ENCODE measurements around the gene SYNDIG1.

Gene SYNDIG1

DNA sequence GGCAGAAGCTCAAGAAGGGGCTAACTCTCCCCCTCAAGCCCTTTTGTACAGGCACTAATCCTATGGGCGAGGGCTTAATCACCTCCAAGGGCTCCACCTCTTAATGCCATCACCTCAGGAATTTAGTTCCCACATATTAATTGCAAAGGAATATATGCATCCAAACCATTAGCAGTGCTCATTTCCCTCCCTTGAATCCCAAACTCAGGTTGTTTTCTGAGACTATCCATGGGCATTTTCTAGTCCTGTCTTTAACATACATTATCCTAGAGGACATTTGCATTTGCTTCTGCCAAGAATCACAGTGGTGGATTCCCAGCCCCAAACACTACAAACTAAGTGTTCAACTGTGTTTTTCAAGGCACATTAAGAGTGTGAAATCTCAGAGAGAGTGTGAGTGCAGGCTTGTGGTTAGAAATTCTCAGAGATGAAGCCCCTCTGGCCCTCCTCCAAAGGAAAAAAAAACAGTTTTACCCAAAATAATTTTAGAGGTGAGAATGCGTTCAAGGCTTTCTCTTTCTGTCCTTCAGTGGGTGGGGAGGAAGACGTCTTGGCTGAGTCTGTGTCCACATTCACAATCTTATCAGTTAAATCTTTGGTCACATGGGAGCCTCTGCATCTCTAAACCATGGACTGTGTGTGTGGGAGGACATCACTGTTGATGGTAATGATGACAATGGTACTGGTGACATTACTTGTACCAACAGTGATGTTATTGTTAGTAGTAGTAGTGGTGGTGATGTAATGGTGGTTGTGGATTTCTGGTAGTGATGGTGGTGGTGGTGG lies 59.3 kb downstream of the SYNDIG1 start:
- H3K79me1 ChIP-seq (ENCODE audit: low read length) = no peaks in the 10 kb centered on the region
- no peak overlapping the region for H3K4me3 ChIP-seq (ENCODE audit: low read depth, low read length)
- no peak for DNase-seq
- no peaks in the 10 kb centered on the region for H3K27me3 ChIP-seq (ENCODE audit: insufficient read depth, low read length)
- no peak overlapping the region for H3K9ac ChIP-seq (ENCODE audit: low read length)
- no peak overlapping the region for H3K4me2 ChIP-seq (ENCODE audit: low read length)
- no peaks in the 10 kb centered on the region for H3K79me2 ChIP-seq (ENCODE audit: control insufficient read depth, insufficient read depth, low read length, poor library complexity)
- no peaks in the 10 kb centered on the region for H3K4me1 ChIP-seq (ENCODE audit: control insufficient read depth in 1 of 2, insufficient read depth in 2 of 2, low read length in 2 of 2)
- no peak overlapping the region for H4K91ac ChIP-seq (ENCODE audit: low read depth, low read length)
- no peak overlapping the region for H3K23ac ChIP-seq (ENCODE audit: low read length)
- no CpG with 5 or more reads among the region's 3 CpGs for WGBS (ENCODE audit: extremely low coverage, insufficient coverage, insufficient read length)
- H2BK12ac ChIP-seq (ENCODE audit: low read length) = no peak overlapping the region
- no peak overlapping the region for H3K14ac ChIP-seq (ENCODE audit: low read length)
- H3K4ac ChIP-seq (ENCODE audit: low read depth, low read length) = no peak overlapping the region
- H4K8ac ChIP-seq (ENCODE audit: low read depth, low read length) = no peak overlapping the region
- H3K18ac ChIP-seq (ENCODE audit: low read length) = no peak overlapping the region
- H3K36me3 ChIP-seq (ENCODE audit: control insufficient read depth in 1 of 2, insufficient read depth in 2 of 2, low read length in 2 of 2) = no peaks in the 10 kb centered on the region
- no peak overlapping the region for H4K12ac ChIP-seq (ENCODE audit: low read depth, low read length)
- peaks cover 4% of the 10 kb centered on the region for H3K9me3 ChIP-seq (ENCODE audit: insufficient read depth, low read depth, low read length)
- H2AK5ac ChIP-seq (ENCODE audit: low read length) = no peak overlapping the region
- no peak overlapping the region for H2BK120ac ChIP-seq (ENCODE audit: insufficient read depth, low read length, poor library complexity)
- no peak overlapping the region for H3K27ac ChIP-seq (ENCODE audit: low read depth, low read length)
- no peak overlapping the region for H2AFZ ChIP-seq (ENCODE audit: insufficient read depth, low read length, poor library complexity)
- H2BK5ac ChIP-seq (ENCODE audit: low read depth, low read length, poor library complexity) = no peak overlapping the region

DNA sequence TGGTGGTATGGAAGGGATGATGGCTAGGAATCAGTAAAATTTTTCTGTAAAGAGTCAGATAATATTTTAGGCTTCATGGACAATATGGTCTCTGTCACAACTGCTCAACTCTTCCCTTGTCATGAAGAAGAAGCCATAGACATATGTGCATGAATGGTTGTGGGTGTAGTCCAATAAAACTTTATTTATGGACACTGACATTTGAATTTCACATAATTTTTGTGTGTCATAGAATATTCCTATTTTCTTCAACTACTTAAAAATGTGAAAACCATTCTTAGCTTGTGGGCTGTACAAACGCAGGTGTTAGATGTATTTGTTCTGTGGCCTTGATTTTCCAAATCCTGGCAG lies 59.9 kb downstream of the SYNDIG1 start:
- WGBS (ENCODE audit: extremely low coverage, insufficient coverage, insufficient read length) = no CpG with 5 or more reads among the region's 1 CpG
- Histone ChIP-seq H3K4me2 (ENCODE audit: low read length) (no peak overlapping the region), H2AK5ac (ENCODE audit: low read length) (no peak overlapping the region)

DNA sequence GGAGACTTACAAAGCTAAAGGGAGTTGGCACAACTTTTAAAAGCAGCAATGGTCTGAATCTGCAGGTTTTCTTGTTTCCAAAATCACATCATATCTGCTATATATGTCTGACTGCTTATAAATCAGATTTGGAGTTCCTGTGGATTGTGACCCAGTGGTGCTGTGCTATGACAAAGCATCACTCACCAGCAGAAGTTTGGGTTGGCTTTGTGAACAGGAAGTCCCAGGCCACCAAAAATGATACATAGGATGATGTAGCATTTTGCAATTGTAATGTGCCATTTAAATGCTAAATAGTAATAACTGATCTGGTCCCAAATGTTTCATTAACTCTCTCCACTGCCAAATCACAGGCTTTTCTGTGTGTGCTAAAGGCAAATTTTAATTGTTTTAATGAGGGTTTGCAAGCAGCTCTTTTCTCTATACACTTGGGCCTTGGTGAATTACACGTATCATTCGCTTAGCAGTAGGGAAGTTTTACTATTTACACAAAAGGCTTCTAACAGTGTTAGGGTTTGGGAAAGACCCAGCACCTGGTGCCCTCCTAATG lies 60.8 kb downstream of the SYNDIG1 start:
- no peak overlapping the region for H3K27ac ChIP-seq (ENCODE audit: low read depth, low read length)
- H3K4me1 ChIP-seq (ENCODE audit: control insufficient read depth in 1 of 2, insufficient read depth in 2 of 2, low read length in 2 of 2) = no peaks in the 10 kb centered on the region
- H3K14ac ChIP-seq (ENCODE audit: low read length) = no peak overlapping the region
- no peak overlapping the region for H4K91ac ChIP-seq (ENCODE audit: low read depth, low read length)
- no CpG with 5 or more reads among the region's 2 CpGs for WGBS (ENCODE audit: extremely low coverage, insufficient coverage, insufficient read length)
- H2BK120ac ChIP-seq (ENCODE audit: insufficient read depth, low read length, poor library complexity) = no peak overlapping the region
- no peaks in the 10 kb centered on the region for H3K36me3 ChIP-seq (ENCODE audit: control insufficient read depth in 1 of 2, insufficient read depth in 2 of 2, low read length in 2 of 2)
- no peak overlapping the region for H4K12ac ChIP-seq (ENCODE audit: low read depth, low read length)
- no peak overlapping the region for H4K8ac ChIP-seq (ENCODE audit: low read depth, low read length)
- no peak overlapping the region for H3K18ac ChIP-seq (ENCODE audit: low read length)
- no peaks in the 10 kb centered on the region for H3K79me2 ChIP-seq (ENCODE audit: control insufficient read depth, insufficient read depth, low read length, poor library complexity)
- H3K79me1 ChIP-seq (ENCODE audit: low read length) = no peaks in the 10 kb centered on the region
- H3K4me2 ChIP-seq (ENCODE audit: low read length) = no peak overlapping the region
- no peak overlapping the region for H3K9ac ChIP-seq (ENCODE audit: low read length)
- H3K23ac ChIP-seq (ENCODE audit: low read length) = no peak overlapping the region
- no peak overlapping the region for H3K4ac ChIP-seq (ENCODE audit: low read depth, low read length)
- no peak overlapping the region for H3K4me3 ChIP-seq (ENCODE audit: low read depth, low read length)
- peaks cover 7% of the 10 kb centered on the region for H3K9me3 ChIP-seq (ENCODE audit: insufficient read depth, low read depth, low read length)
- H3K27me3 ChIP-seq (ENCODE audit: insufficient read depth, low read length) = no peaks in the 10 kb centered on the region
- H2AFZ ChIP-seq (ENCODE audit: insufficient read depth, low read length, poor library complexity) = no peak overlapping the region
- H2AK5ac ChIP-seq (ENCODE audit: low read length) = no peak overlapping the region
- no peak for DNase-seq
- H2BK5ac ChIP-seq (ENCODE audit: low read depth, low read length, poor library complexity) = no peak overlapping the region
- no peak overlapping the region for H2BK12ac ChIP-seq (ENCODE audit: low read length)

More for the DNA sequence above, 59.9 kb downstream of the SYNDIG1 start:
- Histone ChIP-seq H4K91ac (ENCODE audit: low read depth, low read length) (no peak overlapping the region), H3K9ac (ENCODE audit: low read length) (no peak overlapping the region), H3K4me3 (ENCODE audit: low read depth, low read length) (no peak overlapping the region), H4K12ac (ENCODE audit: low read depth, low read length) (no peak overlapping the region), H3K18ac (ENCODE audit: low read length) (no peak overlapping the region), H3K79me2 (ENCODE audit: control insufficient read depth, insufficient read depth, low read length, poor library complexity) (no peaks in the 10 kb centered on the region), H3K27ac (ENCODE audit: low read depth, low read length) (no peak overlapping the region), H3K4me1 (ENCODE audit: control insufficient read depth in 1 of 2, insufficient read depth in 2 of 2, low read length in 2 of 2) (no peaks in the 10 kb centered on the region), H4K8ac (ENCODE audit: low read depth, low read length) (no peak overlapping the region), H2AFZ (ENCODE audit: insufficient read depth, low read length, poor library complexity) (no peak overlapping the region), H3K14ac (ENCODE audit: low read length) (no peak overlapping the region), H3K36me3 (ENCODE audit: control insufficient read depth in 1 of 2, insufficient read depth in 2 of 2, low read length in 2 of 2) (no peaks in the 10 kb centered on the region), H3K9me3 (ENCODE audit: insufficient read depth, low read depth, low read length) (peaks cover 5% of the 10 kb centered on the region), H2BK5ac (ENCODE audit: low read depth, low read length, poor library complexity) (no peak overlapping the region), H3K27me3 (ENCODE audit: insufficient read depth, low read length) (no peaks in the 10 kb centered on the region), H3K4ac (ENCODE audit: low read depth, low read length) (no peak overlapping the region), H3K23ac (ENCODE audit: low read length) (no peak overlapping the region), H3K79me1 (ENCODE audit: low read length) (no peaks in the 10 kb centered on the region), H2BK120ac (ENCODE audit: insufficient read depth, low read length, poor library complexity) (no peak overlapping the region), H2BK12ac (ENCODE audit: low read length) (no peak overlapping the region)
- DNase-seq = no peak

DNA sequence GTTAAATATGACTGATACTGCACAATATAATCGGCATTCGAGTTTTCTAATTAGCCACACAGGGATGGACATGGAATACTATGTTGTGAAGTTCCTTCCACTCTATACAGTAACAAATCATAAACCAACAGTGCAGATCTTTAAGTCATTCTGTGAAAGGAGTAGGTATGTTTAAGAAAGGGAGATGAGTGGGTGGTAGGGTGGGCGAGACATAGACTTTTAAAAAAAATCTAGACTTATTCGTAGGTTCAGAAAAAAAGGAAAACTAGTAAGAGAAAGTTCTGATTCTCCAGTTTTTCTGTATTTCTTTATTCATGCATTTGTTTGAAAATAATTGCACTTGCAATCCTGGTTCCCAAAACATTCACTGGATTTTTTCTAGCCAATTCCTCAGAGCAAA lies 61.8 kb downstream of the SYNDIG1 start:
- H2AK5ac ChIP-seq (ENCODE audit: low read length) = no peak overlapping the region
- no peak overlapping the region for H3K9ac ChIP-seq (ENCODE audit: low read length)
- no peak overlapping the region for H2BK12ac ChIP-seq (ENCODE audit: low read length)
- H3K36me3 ChIP-seq (ENCODE audit: control insufficient read depth in 1 of 2, insufficient read depth in 2 of 2, low read length in 2 of 2) = no peaks in the 10 kb centered on the region
- H3K4me3 ChIP-seq (ENCODE audit: low read depth, low read length) = no peak overlapping the region
- H3K4me2 ChIP-seq (ENCODE audit: low read length) = no peak overlapping the region
- WGBS (ENCODE audit: extremely low coverage, insufficient coverage, insufficient read length) = 100% methylated on average over 2 of the region's 4 CpGs
- peaks cover 7% of the 10 kb centered on the region for H3K9me3 ChIP-seq (ENCODE audit: insufficient read depth, low read depth, low read length)
- no peak overlapping the region for H4K91ac ChIP-seq (ENCODE audit: low read depth, low read length)
- H3K27ac ChIP-seq (ENCODE audit: low read depth, low read length) = no peak overlapping the region
- no peak overlapping the region for H3K4ac ChIP-seq (ENCODE audit: low read depth, low read length)
- H3K79me2 ChIP-seq (ENCODE audit: control insufficient read depth, insufficient read depth, low read length, poor library complexity) = no peaks in the 10 kb centered on the region
- H2AFZ ChIP-seq (ENCODE audit: insufficient read depth, low read length, poor library complexity) = no peak overlapping the region
- no peak for DNase-seq
- H2BK5ac ChIP-seq (ENCODE audit: low read depth, low read length, poor library complexity) = no peak overlapping the region
- no peak overlapping the region for H3K23ac ChIP-seq (ENCODE audit: low read length)
- no peak overlapping the region for H4K12ac ChIP-seq (ENCODE audit: low read depth, low read length)
- H3K79me1 ChIP-seq (ENCODE audit: low read length) = no peaks in the 10 kb centered on the region
- H3K14ac ChIP-seq (ENCODE audit: low read length) = no peak overlapping the region
- no peak overlapping the region for H4K8ac ChIP-seq (ENCODE audit: low read depth, low read length)
- no peaks in the 10 kb centered on the region for H3K27me3 ChIP-seq (ENCODE audit: insufficient read depth, low read length)
- no peaks in the 10 kb centered on the region for H3K4me1 ChIP-seq (ENCODE audit: control insufficient read depth in 1 of 2, insufficient read depth in 2 of 2, low read length in 2 of 2)
- H3K18ac ChIP-seq (ENCODE audit: low read length) = no peak overlapping the region
- no peak overlapping the region for H2BK120ac ChIP-seq (ENCODE audit: insufficient read depth, low read length, poor library complexity)
